ENCODE measurements around the gene BCL11A.

The BCL11A gene

GRCh38 chr2:60410456-60411146 is 142.9 kb downstream of the BCL11A start:
- TF ChIP-seq CTCF (IDR thresholded peaks at IDR 0.05; ENCODE audit: insufficient read depth, low read length, poor library complexity, severe bottlenecking): no peak
- DNase-seq (ENCODE audit: extremely low read depth, insufficient read length): no peak
- H3K27me3 ChIP-seq (replicated peaks; ENCODE audit: control insufficient read depth, insufficient read depth, low read length): no peaks in the 10 kb centered on the region
- H3K4me3 ChIP-seq (replicated peaks; ENCODE audit: low read depth, low read length): no peak overlapping the region
- no peaks in the 10 kb centered on the region for H3K36me3 ChIP-seq (ENCODE audit: control insufficient read depth, insufficient read depth, low read length)

- H3K36me3 ChIP-seq (ENCODE audit: control insufficient read depth, insufficient read depth, low read length): no peaks in the 10 kb centered on the region
- no peak for TF ChIP-seq CTCF (IDR thresholded peaks at IDR 0.05; ENCODE audit: insufficient read depth, low read length, poor library complexity, severe bottlenecking)
- DNase-seq (ENCODE audit: extremely low read depth, insufficient read length): no peak
- no peak overlapping the region for H3K4me3 ChIP-seq (replicated peaks; ENCODE audit: low read depth, low read length)
- no peaks in the 10 kb centered on the region for H3K27me3 ChIP-seq (replicated peaks; ENCODE audit: control insufficient read depth, insufficient read depth, low read length)
Observed at GRCh38 chr2:60409531-60409871, 144.0 kb downstream of the BCL11A start.

DNA sequence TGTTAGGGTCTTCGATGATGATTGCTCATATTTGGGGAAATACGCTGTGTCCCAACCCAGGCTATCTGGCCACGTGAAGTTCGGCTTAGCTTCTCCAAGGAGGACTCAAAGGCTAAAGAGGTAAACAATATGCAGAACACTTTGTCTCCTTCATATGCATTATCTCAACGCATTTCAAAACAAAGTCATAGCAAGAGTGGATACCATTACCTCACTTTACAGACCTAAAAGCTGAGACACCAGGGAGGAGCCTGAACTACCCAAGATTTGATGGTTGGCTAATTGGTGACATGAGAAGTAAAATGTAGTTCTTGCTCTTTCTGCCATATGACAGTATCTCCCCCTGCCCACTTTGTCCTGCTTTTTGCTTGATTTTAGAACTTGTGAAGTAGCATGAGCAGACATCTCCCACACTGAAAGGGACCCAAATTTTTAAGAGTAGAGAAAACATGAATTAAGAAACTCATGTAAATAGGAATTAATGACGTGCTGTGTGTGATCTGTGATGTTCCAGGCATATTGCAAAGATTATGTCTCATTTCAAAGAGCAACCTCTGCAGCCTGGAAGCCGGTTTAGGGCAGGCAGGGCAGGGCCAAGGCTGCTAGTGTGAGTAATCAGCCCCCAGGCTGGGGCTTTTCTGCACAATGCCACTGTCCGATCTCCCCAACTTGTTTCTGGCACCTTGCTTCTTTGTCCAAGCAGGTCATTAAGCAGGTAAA is 144.5 kb downstream of the BCL11A start:
- no peak for TF ChIP-seq CTCF (IDR thresholded peaks at IDR 0.05; ENCODE audit: insufficient read depth, low read length, poor library complexity, severe bottlenecking)
- DNase-seq (ENCODE audit: extremely low read depth, insufficient read length): no peak
- H3K4me3 ChIP-seq (replicated peaks; ENCODE audit: low read depth, low read length): no peak overlapping the region
- no peaks in the 10 kb centered on the region for H3K36me3 ChIP-seq (ENCODE audit: control insufficient read depth, insufficient read depth, low read length)
- no peaks in the 10 kb centered on the region for H3K27me3 ChIP-seq (replicated peaks; ENCODE audit: control insufficient read depth, insufficient read depth, low read length)

DNA sequence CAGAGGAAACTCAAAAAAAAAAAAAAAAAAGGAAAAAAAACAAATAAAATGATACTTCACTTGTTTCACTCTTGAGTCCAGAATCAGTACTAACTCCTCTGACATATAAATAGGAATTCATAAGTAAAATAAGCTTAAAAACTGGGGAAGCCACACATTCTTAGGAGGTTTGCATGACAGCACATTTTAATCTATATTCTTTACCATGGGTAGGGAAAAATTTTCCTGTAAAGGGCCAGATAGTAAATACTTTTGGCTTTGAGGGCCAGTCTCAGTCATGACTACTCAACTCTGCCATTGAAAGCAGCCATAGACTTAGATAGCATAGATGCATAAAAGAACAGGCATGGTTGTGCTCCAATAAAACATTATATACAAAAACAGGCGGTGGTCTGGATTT is 145.2 kb downstream of the BCL11A start:
- DNase-seq (ENCODE audit: extremely low read depth, insufficient read length): no peak
- Histone ChIP-seq H3K36me3 (ENCODE audit: control insufficient read depth, insufficient read depth, low read length) (no peaks in the 10 kb centered on the region), H3K27me3 (replicated peaks; ENCODE audit: control insufficient read depth, insufficient read depth, low read length) (no peaks in the 10 kb centered on the region), H3K4me3 (replicated peaks; ENCODE audit: low read depth, low read length) (no peak overlapping the region)
- no peak for TF ChIP-seq CTCF (IDR thresholded peaks at IDR 0.05; ENCODE audit: insufficient read depth, low read length, poor library complexity, severe bottlenecking)

GRCh38 chr2:60407398-60407797 is 146.1 kb downstream of the BCL11A start:
- Histone ChIP-seq H3K36me3 (ENCODE audit: control insufficient read depth, insufficient read depth, low read length) (no peaks in the 10 kb centered on the region), H3K27me3 (replicated peaks; ENCODE audit: control insufficient read depth, insufficient read depth, low read length) (no peaks in the 10 kb centered on the region), H3K4me3 (replicated peaks; ENCODE audit: low read depth, low read length) (no peak overlapping the region)
- DNase-seq (ENCODE audit: extremely low read depth, insufficient read length): no peak
- TF ChIP-seq CTCF (IDR thresholded peaks at IDR 0.05; ENCODE audit: insufficient read depth, low read length, poor library complexity, severe bottlenecking): no peak

Measured in GM06990 (cell line).